Peyer's patch (tissue), 4 donors: ENCODE measurements around the gene PARVA. TPM values are rescaled to one million over a fixed set of nuclear protein-coding genes. Genes with fewer than 3 reads are reported as not detected.
A peak's percentile ranks its signal among the peaks of the same experiment; 100 is the strongest.

ENCODE experiments used
- DNase-seq, 3 donors: peaks; one replicate each; pipeline ENCODE4 v3.0.0-alpha.2; 2017 to 2019
- H3K27ac ChIP-seq, 4 donors: fragments of 200-600 bp; sonication (generic); one replicate each; pipeline ENCODE4 v1.5.1; 2016 to 2019
- H3K27me3 ChIP-seq, 2 donors: fragments of 200-600 bp; sonication (generic); one replicate each; pipeline ENCODE4 v1.5.1; 2019
- H3K36me3 ChIP-seq, 3 donors: fragments of 200-600 bp; sonication (generic); one replicate each; pipeline ENCODE4 v1.5.1; 2016 to 2019
- H3K4me1 ChIP-seq, 4 donors: fragments of 200-600 bp; sonication (generic); one replicate each; pipeline ENCODE4 v1.5.1; 2016 to 2019
- H3K4me3 ChIP-seq, 4 donors: fragments of 200-600 bp; sonication (generic); 1 replicate in 3 of 4; 2 replicates in 1 of 4; pipeline ENCODE4 v1.5.1; 2016 to 2019; ENCODE audit warnings: mild to moderate bottlenecking in 1 of 4
- H3K9me3 ChIP-seq, 4 donors: fragments of 200-600 bp; sonication (generic); one replicate each; pipeline ENCODE4 v1.5.1; 2016 to 2019; ENCODE audit warnings: mild to moderate bottlenecking in 1 of 4
- POLR2A ChIP-seq, 2 donors: fragments of 450-650 bp; IDR thresholded peaks; one replicate each; pipeline ENCODE4 v1.5.1; 2017; ENCODE audit warnings: antibody characterized with exemption in 2 of 2, mild to moderate bottlenecking in 2 of 2, moderate library complexity in 2 of 2
- total RNA-seq, 4 donors: library from RNA; depleted of rRNA; stranded (reverse); fragments of >200 nt; gene quantifications; one replicate each; pipeline ENCODE4 v1.1.0, GENCODE V29; 2016
- TF ChIP-seq, protein P1 (sequence below), 6 experiments: fragments of 450-650 bp in 4 of 6; fragments of 200-600 bp in 2 of 6; sonication (generic) in 1 of 6; IDR thresholded peaks; one replicate each; pipeline ENCODE4 v1.5.1; 2017 to 2019; ENCODE audit warnings: antibody characterized with exemption in 6 of 6, mild to moderate bottlenecking in 3 of 6, moderate library complexity in 1 of 6

Gene PARVA
- total RNA-seq, 4 donors from 2014 or later: 13.7 to 35.5 (median 26.2) TPM

GRCh38 chr11:12499071-12499470 is 121.7 kb downstream of the PARVA start:
- Histone ChIP-seq H3K27ac (no peak overlapping the region), H3K36me3 (peaks cover 0 to 17% (median 0%) of the 10 kb centered on the region in 3 donors)
- TF ChIP-seq POLR2A (IDR thresholded peaks at IDR 0.05): no peak
- TF ChIP-seq, protein P1, sequence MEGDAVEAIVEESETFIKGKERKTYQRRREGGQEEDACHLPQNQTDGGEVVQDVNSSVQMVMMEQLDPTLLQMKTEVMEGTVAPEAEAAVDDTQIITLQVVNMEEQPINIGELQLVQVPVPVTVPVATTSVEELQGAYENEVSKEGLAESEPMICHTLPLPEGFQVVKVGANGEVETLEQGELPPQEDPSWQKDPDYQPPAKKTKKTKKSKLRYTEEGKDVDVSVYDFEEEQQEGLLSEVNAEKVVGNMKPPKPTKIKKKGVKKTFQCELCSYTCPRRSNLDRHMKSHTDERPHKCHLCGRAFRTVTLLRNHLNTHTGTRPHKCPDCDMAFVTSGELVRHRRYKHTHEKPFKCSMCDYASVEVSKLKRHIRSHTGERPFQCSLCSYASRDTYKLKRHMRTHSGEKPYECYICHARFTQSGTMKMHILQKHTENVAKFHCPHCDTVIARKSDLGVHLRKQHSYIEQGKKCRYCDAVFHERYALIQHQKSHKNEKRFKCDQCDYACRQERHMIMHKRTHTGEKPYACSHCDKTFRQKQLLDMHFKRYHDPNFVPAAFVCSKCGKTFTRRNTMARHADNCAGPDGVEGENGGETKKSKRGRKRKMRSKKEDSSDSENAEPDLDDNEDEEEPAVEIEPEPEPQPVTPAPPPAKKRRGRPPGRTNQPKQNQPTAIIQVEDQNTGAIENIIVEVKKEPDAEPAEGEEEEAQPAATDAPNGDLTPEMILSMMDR (IDR thresholded peaks at IDR 0.05): no peak

DNA sequence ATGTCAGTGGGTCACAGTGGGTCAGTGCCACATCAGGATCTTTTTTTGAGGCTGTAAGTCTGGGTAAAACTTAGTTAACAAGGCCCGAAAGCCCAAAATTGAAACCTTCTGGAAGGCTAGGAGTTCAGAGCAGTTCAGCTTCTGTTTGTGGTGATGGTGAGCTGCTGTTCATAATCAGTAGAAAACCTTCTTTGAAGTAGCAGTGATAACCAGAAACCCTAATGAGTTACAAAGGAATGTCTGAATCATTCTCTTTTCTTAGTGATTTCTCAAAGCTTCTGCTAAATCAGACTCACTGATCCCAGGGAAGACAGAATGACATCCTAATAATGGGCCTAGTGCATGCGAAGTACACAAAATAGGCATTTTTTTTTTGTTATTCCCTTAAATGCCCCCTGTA is 124.7 kb downstream of the PARVA start:
- Histone ChIP-seq H3K27me3 (no peaks in the 10 kb centered on the region), H3K4me3 (no peak overlapping the region), H3K27ac (peak overlapping the region in 1 of 4 donors; percentile 72), H3K9me3 (no peaks in the 10 kb centered on the region), H3K36me3 (peaks cover 0 to 5% (median 0%) of the 10 kb centered on the region in 3 donors), H3K4me1 (peaks cover 0 to 50% (median 3%) of the 10 kb centered on the region in 4 donors)
- TF ChIP-seq, protein P1 (IDR thresholded peaks at IDR 0.05): no peak
- TF ChIP-seq POLR2A (IDR thresholded peaks at IDR 0.05): no peak
- no peak for DNase-seq

More at GRCh38 chr11:12499071-12499470, 121.7 kb downstream of the PARVA start:
- no peaks in the 10 kb centered on the region for H3K27me3 ChIP-seq
- no peak for DNase-seq
- H3K9me3 ChIP-seq: no peaks in the 10 kb centered on the region
- H3K4me3 ChIP-seq: no peak overlapping the region
- H3K4me1 ChIP-seq: peaks cover 0 to 23% (median 3%) of the 10 kb centered on the region in 4 donors

GRCh38 chr11:12503039-12503484 is 125.7 kb downstream of the PARVA start:
- DNase-seq: no peak
- no peaks in the 10 kb centered on the region for H3K9me3 ChIP-seq
- H3K27me3 ChIP-seq: no peaks in the 10 kb centered on the region
- H3K4me1 ChIP-seq: peaks cover 0 to 54% (median 3%) of the 10 kb centered on the region in 4 donors
- no peaks in the 10 kb centered on the region for H3K36me3 ChIP-seq
- TF ChIP-seq, protein P1 (IDR thresholded peaks at IDR 0.05): no peak
- TF ChIP-seq POLR2A (IDR thresholded peaks at IDR 0.05): no peak
- no peak overlapping the region for H3K4me3 ChIP-seq
- H3K27ac ChIP-seq: peak overlapping the region in 3 of 4 donors; percentile 19 to 72 (median 72)

DNA sequence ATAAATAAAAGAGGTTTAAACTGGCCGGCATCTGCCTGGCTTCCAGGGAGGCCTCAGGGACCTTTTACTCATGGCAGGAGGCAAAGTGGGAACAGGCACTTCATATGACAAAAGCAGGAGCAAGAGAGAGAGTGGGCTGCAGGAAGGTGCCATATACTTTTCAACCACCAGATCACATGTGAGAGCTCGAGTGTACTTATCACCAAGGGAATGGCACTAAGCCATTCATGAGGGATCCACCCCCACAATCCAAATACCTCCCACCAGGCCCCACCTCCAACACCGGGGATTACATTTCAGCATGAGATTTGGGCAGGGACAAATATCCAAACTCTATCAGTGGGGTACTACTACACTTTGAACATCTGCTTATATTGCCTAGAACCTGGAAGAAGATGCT is 126.5 kb downstream of the PARVA start:
- Histone ChIP-seq H3K27me3 (no peaks in the 10 kb centered on the region), H3K4me1 (peaks cover 0 to 54% (median 3%) of the 10 kb centered on the region in 4 donors), H3K36me3 (no peaks in the 10 kb centered on the region), H3K9me3 (no peaks in the 10 kb centered on the region), H3K4me3 (no peak overlapping the region), H3K27ac (peak overlapping the region in 1 of 4 donors; percentile 72)
- DNase-seq: no peak
- TF ChIP-seq, protein P1 (IDR thresholded peaks at IDR 0.05): peak in 1 of 6 experiments; percentile 20
- no peak for TF ChIP-seq POLR2A (IDR thresholded peaks at IDR 0.05)

GRCh38 chr11:12505183-12505582 is 127.8 kb downstream of the PARVA start:
- no peaks in the 10 kb centered on the region for H3K27me3 ChIP-seq
- H3K9me3 ChIP-seq: no peaks in the 10 kb centered on the region
- H3K27ac ChIP-seq: peak overlapping the region in 2 of 4 donors; percentile 58 to 62
- no peak overlapping the region for H3K4me3 ChIP-seq
- peak in 1 of 3 donors; percentile 74 for DNase-seq
- H3K4me1 ChIP-seq: peaks cover 0 to 54% (median 3%) of the 10 kb centered on the region in 4 donors
- TF ChIP-seq, protein P1 (IDR thresholded peaks at IDR 0.05): no peak
- TF ChIP-seq POLR2A (IDR thresholded peaks at IDR 0.05): no peak
- H3K36me3 ChIP-seq: no peaks in the 10 kb centered on the region
